ENCODE results near the gene FABP1.

FABP1 gene

GRCh38 chr2:88081924-88082608 lies 45.8 kb downstream of the FABP1 start:
- no peak for DNase-seq (ENCODE audit: low read depth in 2 of 2)

GRCh38 chr2:88080545-88080944 lies 47.3 kb downstream of the FABP1 start:
- DNase-seq (ENCODE audit: low read depth in 2 of 2), result no peak

- no peak for DNase-seq (ENCODE audit: low read depth in 2 of 2)
Measured at GRCh38 chr2:88078643-88079172, 49.2 kb downstream of the FABP1 start.

- no peak for DNase-seq (ENCODE audit: low read depth in 2 of 2)
Measured at GRCh38 chr2:88077080-88077479, 50.8 kb downstream of the FABP1 start.

DNA sequence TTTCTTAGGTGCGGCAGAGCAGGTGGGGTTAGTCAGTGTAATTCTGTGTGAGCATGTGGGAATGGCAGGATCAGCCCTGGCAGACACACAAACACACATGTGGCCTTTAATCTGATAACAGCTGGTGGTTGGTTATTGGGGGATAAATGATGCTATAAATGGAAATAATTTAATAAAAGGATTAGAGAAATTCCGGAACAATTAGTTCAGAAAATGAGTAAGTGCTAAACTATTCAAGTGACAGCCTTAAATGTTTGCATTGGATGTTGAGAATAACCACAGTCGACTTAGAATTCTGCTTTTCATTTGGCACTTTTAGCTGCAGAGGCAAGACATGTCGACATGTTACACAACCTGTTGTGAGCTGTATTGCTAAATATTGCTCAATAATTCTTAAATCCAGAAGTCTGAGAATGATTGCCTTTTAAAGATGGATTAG lies 53.0 kb downstream of the FABP1 start:
- DNase-seq (ENCODE audit: low read depth in 2 of 2), result no peak

GRCh38 chr2:88074150-88074549 lies 53.7 kb downstream of the FABP1 start:
- no peak for DNase-seq (ENCODE audit: low read depth in 2 of 2)

All from stimulated activated CD4-positive, alpha-beta T cell treated with anti-CD3 and anti-CD28 coated beads, Interleukin-12 subunit alpha, Interleukin-12 subunit beta, amount 100 ng/mL, for 24 hours (primary cell).